ENCODE data around the gene LMOD1.
A peak's percentile ranks its signal among the peaks of the same experiment; 100 is the strongest.

Gene LMOD1

DNA sequence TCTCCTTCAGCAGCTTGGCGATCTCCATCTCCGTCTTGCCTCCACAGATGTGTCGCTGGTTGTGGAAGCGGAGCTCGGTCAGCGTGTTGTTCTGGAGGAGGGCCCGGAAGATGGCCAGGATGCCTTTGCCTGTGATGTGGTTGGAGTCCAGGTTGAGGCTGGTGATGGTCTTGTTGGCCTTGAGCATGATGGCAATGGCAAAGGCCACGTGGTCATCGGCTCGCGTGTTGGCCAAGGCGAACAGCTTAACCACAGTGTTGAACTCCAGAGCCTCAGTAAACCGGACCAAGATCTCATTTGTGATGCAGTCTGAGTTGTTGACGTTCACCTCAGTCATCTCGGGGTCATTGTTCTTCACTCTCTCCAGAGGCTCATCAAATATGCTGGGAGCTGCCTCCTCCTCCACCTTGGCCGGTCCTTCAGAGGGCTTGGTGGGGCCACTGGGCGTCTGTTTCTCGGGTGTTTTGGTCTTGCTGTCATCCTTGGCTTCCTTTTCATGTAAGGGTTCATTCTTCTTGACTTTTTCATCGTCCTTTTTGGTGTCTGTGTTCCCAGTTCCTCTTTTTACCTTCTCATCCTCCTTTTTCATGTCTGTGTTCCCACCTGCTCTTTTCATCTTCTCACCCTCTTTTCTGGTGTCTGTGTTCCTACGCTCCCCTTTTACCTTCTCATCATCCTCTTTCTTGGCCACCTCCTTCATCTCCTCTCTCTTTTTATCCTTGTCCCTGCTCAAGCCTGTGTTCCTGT, 46.5 kb downstream of the LMOD1 start:
- TF ChIP-seq ZBTB7A (IDR thresholded peaks at IDR 0.05; ENCODE audit: low read depth) (no peak), EGR1 (IDR thresholded peaks at IDR 0.05) (no peak), EP300 (IDR thresholded peaks at IDR 0.05; ENCODE audit: borderline replicate concordance) (no peak), CEBPB (IDR thresholded peaks at IDR 0.05) (no peak), TCF12 (IDR thresholded peaks at IDR 0.05; ENCODE audit: low read depth) (no peak), RAD21 (IDR thresholded peaks at IDR 0.05; ENCODE audit: low read depth) (no peak), CREB1 (IDR thresholded peaks at IDR 0.05; ENCODE audit: low read depth) (no peak), TAF1 (IDR thresholded peaks at IDR 0.05; ENCODE audit: low read depth) (no peak)
- TF ChIP-seq, protein P1, sequence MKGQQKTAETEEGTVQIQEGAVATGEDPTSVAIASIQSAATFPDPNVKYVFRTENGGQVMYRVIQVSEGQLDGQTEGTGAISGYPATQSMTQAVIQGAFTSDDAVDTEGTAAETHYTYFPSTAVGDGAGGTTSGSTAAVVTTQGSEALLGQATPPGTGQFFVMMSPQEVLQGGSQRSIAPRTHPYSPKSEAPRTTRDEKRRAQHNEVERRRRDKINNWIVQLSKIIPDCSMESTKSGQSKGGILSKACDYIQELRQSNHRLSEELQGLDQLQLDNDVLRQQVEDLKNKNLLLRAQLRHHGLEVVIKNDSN (IDR thresholded peaks at IDR 0.05): no peak
- TF ChIP-seq, protein P2, sequence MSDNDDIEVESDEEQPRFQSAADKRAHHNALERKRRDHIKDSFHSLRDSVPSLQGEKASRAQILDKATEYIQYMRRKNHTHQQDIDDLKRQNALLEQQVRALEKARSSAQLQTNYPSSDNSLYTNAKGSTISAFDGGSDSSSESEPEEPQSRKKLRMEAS (IDR thresholded peaks at IDR 0.05): no peak

DNA sequence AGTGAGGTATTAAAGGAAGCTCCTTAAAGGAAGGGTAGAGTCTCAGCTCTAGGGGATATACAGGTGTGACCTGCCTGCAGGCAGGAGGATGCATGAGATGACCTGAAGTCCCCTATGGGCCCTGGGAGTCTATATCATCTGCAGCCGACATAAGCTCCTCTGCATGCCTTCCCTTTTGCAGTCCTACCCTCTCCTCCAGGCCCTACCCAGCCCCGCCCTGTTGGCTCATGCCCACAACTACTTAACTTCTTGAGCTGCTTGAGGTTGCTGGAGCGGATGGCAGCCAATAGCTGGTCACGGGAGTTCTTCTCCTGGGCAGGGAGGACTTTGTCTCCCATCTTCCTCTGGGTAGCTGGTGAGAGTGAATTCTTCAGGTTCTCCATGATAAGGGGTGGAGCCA, 47.4 kb downstream of the LMOD1 start:
- TF ChIP-seq, protein P1 (IDR thresholded peaks at IDR 0.05): no peak
- TF ChIP-seq YY1 (IDR thresholded peaks at IDR 0.05; ENCODE audit: low read depth): no peak
- no peak for TF ChIP-seq TCF12 (IDR thresholded peaks at IDR 0.05; ENCODE audit: low read depth)
- TF ChIP-seq NFIC (IDR thresholded peaks at IDR 0.05): no peak
- TF ChIP-seq, protein P3, sequence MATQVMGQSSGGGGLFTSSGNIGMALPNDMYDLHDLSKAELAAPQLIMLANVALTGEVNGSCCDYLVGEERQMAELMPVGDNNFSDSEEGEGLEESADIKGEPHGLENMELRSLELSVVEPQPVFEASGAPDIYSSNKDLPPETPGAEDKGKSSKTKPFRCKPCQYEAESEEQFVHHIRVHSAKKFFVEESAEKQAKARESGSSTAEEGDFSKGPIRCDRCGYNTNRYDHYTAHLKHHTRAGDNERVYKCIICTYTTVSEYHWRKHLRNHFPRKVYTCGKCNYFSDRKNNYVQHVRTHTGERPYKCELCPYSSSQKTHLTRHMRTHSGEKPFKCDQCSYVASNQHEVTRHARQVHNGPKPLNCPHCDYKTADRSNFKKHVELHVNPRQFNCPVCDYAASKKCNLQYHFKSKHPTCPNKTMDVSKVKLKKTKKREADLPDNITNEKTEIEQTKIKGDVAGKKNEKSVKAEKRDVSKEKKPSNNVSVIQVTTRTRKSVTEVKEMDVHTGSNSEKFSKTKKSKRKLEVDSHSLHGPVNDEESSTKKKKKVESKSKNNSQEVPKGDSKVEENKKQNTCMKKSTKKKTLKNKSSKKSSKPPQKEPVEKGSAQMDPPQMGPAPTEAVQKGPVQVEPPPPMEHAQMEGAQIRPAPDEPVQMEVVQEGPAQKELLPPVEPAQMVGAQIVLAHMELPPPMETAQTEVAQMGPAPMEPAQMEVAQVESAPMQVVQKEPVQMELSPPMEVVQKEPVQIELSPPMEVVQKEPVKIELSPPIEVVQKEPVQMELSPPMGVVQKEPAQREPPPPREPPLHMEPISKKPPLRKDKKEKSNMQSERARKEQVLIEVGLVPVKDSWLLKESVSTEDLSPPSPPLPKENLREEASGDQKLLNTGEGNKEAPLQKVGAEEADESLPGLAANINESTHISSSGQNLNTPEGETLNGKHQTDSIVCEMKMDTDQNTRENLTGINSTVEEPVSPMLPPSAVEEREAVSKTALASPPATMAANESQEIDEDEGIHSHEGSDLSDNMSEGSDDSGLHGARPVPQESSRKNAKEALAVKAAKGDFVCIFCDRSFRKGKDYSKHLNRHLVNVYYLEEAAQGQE (IDR thresholded peaks at IDR 0.05; ENCODE audit: low read depth): no peak
- TF ChIP-seq, protein P2 (IDR thresholded peaks at IDR 0.05): no peak
- TF ChIP-seq RAD21 (IDR thresholded peaks at IDR 0.05; ENCODE audit: low read depth): no peak

DNA sequence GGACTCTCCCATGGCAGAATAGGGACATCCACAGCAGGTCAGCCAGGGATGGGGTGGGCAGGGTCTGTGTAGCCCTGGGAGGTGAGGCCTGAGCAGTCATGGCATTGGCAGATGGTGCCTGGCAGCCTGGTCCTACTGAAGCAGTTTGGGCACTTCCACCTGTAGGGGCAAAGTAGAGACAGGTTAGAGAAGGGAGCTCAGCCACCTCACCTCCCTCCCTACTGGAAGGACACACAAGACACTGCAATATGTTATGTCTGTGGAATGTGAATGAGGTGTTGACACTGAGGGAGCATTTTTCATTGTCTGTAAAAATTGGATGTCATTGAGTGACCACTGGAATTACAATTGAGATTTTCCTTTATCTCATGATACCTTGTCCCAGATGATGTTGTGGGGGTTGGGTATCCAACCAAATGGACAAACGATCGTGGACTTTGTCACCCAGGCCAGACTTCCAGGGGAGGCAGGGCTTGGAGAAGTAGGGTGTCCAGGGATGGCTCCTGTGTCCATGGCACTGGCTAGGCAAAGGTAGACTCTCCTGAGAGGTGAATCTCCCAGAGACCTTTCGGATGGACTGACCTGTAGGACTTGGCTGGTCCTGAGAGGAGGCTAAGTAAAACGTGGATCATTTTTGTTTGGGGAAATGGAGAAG, 48.0 kb downstream of the LMOD1 start:
- TF ChIP-seq, protein P3 (IDR thresholded peaks at IDR 0.05; ENCODE audit: low read depth): no peak

DNA sequence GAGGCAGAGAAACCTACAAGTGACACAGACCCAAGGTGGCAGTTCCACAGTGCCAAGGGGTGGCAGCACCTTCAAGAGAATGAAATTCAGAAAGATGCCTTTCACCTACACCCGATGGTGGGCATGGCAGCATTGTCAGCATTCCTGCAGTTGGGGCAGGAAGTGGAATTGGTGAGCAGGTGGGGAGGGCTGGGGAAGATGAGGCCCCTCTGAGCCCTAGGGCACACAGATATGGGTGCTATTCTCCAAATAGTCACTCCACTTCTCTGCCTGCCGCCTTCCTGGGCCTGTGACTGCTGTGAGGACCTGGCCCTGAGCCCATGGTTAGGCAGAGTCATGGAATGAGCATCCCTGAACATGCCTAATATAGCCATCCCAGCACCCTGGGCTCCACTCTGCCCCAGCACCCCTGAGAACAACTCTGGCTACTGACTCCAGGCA, 49.4 kb downstream of the LMOD1 start:
- TF ChIP-seq, protein P2 (IDR thresholded peaks at IDR 0.05): no peak
- peak; percentile 54 for TF ChIP-seq RAD21 (IDR thresholded peaks at IDR 0.05; ENCODE audit: low read depth)

DNA sequence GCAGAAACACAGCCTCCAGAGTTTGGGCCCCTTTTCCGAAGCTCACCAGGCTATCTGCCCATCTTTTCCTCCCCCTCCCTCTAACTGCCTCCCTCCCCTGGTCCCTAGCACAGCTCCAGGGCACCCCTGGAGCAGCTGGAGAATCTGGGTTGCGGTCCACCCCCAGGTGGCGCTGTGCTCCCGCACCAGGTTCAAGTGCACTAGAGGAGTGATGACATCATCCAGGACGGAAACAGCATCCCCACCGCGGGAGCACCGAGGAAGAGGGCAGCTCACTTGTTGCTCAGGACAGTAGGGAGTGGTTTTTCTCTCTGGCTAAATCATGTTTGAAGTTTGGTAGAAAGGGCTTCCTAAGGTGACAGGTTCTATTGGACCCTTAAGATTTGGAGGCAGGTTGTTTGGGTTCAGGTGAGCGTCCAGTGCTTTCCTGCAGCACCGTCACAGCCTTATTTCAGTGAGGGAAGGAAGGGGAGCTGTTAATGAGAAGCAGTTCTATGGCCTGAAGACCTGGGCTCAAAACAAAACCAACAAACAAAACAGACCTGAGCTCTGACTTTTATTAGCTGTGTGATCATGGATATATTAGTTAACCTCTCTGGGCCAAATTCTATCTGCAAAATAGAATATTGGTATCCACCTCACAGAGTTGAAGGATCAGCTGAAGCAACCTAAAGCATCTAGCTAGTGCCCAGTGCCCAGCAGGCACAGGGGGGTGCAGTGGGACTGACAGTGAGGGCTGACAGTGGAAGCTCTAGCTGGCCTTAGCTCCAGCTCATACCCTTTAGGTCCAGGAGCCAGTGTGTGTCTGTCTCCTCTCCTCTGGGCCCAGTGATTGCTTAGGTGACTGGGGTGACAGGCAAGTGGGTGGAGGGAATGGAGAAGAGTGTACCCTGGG, 50.2 kb downstream of the LMOD1 start:
- TF ChIP-seq CREB1 (IDR thresholded peaks at IDR 0.05; ENCODE audit: low read depth) (peak; percentile 42; the same call in 1 of the 2 replicates), RAD21 (IDR thresholded peaks at IDR 0.05; ENCODE audit: low read depth) (peak; percentile 99), CEBPB (IDR thresholded peaks at IDR 0.05) (0 out of 2 replicates have a peak, but pooled peaks have one; percentile 32), TCF12 (IDR thresholded peaks at IDR 0.05; ENCODE audit: low read depth) (0 out of 2 replicates have a peak, but pooled peaks have one; percentile 32), TEAD4 (IDR thresholded peaks at IDR 0.05) (no peak)

DNA sequence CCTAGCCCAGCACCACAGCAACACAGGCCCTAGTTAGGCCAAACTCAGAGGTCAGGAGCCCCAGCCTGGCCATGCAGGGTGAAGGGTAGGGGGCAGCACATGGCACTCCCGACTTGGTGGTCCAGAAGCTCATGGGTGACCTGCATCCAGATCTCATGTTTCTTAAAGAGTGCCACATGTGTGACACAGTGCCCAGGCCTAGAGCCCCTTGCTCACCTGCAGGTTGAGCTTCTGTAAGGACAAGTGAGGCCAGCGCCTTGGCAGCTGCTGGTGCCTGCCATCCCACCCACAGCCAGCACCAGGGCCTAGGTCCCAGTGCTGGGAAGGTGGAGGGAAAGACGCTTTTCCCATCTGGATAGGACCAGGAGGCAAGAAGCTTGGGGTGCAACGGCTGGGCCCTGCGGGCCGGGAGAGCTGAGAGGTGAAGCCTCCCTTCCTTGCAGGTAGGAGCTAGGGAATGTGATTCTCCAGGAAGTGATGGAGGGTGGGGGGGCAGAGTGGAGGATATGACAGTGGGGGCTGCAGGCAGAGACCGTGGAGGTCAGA, 51.2 kb downstream of the LMOD1 start:
- TF ChIP-seq ZBTB7A (IDR thresholded peaks at IDR 0.05; ENCODE audit: low read depth) (no peak), YY1 (IDR thresholded peaks at IDR 0.05; ENCODE audit: low read depth) (no peak), RAD21 (IDR thresholded peaks at IDR 0.05; ENCODE audit: low read depth) (no peak), TCF12 (IDR thresholded peaks at IDR 0.05; ENCODE audit: low read depth) (no peak)
- TF ChIP-seq, protein P3 (IDR thresholded peaks at IDR 0.05; ENCODE audit: low read depth): no peak
- TF ChIP-seq, protein P1 (IDR thresholded peaks at IDR 0.05): no peak

Measured in Ishikawa (cell line).